OCI-LY3 (cell line): Measurements from ENCODE around the gene ZNF91.
"Not testable (repeated sequence)": the region's sequence is repeated elsewhere in the genome, so short reads cannot be mapped to it uniquely, and the experiment has no call there.

Experiments used
- CTCF ChIP-seq: fragments of 200-600, 300-600 bp; sonication (generic); IDR thresholded peaks from 2 replicates; pipeline ENCODE4 v1.5.1; 2014; ENCODE audit warnings: antibody characterized with exemption, low read length, low read depth
- EZH2phosphoT487 ChIP-seq: fragments of 200-600 bp; shearing (Covaris generic); IDR thresholded peaks from 2 replicates; pipeline ENCODE4 v1.6.1; 2018; ENCODE audit warnings: antibody characterized with exemption, mixed run types, low read depth

- TF ChIP-seq CTCF, EZH2phosphoT487: not testable (repeated sequence)
Measured at GRCh38 chr19:23366031-23366430, 29.2 kb downstream of the ZNF91 start.
